Measurements from ENCODE around the gene MLLT1. TPM values are rescaled to one million over a fixed set of nuclear protein-coding genes. Genes with fewer than 3 reads are reported as not detected.

Gene MLLT1
- total and polyA plus RNA-seq, 2 of the 8 experiments (the other 6 are each of a cell fraction or from before 2014, with no cell fraction given): 18.8 to 45.1 TPM

DNA sequence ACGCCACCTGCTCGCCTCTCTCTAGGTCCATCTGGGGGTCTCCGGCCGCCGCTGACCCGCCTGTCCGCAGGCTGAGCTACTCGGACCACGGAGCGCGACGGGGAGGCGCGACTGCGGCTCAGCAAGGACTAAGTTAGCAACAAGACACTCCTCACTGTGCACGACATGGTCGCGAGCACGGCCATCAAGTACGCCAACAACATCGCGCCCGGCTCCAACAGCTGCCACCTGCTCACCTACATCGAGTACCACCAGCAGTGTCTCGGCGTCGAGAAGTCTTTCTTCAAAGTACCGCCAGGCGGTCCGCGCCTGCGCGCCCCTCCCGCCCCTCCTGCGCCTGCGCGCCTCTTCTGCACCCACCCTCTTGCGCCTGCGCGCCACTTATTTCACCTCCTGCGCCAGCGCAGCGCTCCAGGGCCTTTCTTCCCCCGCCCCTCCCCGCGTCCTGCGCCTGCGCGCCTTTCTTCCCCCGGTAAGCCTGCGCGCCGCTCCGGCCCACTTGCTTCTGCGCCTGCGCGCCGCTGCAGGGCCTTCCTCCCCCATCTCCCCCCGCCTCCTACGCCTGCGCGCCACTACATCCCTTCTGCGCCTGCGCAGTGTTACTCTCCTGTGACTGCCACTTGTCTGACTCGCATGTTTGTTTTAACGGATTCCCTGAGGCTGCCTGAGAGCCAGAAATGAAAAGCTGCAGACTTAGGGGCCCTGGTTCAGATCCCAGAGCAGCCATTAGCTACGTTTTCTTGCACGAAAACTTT lies 80.4 kb downstream of the MLLT1 start:
- peak overlapping the region; percentile 97 for H3K18ac ChIP-seq (ENCODE audit: extremely low read depth, low read length)
- H3K56ac ChIP-seq (replicated peaks; ENCODE audit: insufficient read length, low read depth, low read length): no peak overlapping the region
- H3K4me2 ChIP-seq (ENCODE audit: insufficient read depth in 1 of 2, low read depth in 2 of 2, low read length in 2 of 2): peak overlapping the region; percentile 84 to 88
- H3K27me3 ChIP-seq (replicated peaks in 1 of 4; ENCODE audit: control insufficient read depth in 3 of 4, extremely low read depth in 1 of 4, insufficient read depth in 3 of 4, low read length in 3 of 4): peaks cover 0 to 3% (median 3%) of the 10 kb centered on the region in 4 experiments; a peak in 3 of 7 replicates
- H4K91ac ChIP-seq (replicated peaks; ENCODE audit: insufficient read length, low read length): peak overlapping the region; percentile 75
- H3K79me2 ChIP-seq (ENCODE audit: control insufficient read depth in 1 of 2, insufficient read depth in 2 of 2, low read length in 2 of 2): no peaks in the 10 kb centered on the region
- peak overlapping the region; percentile 83; the same call in 1 of the 2 replicates for H2BK15ac ChIP-seq (ENCODE audit: low read length)
- WGBS, 2 experiments (ENCODE audit: extremely low coverage in 1 of 2, insufficient coverage in 1 of 2, insufficient read length in 1 of 2, insufficient replicate concordance in 2 of 2, low coverage in 1 of 2, low lambda C conversion rate in 2 of 2, missing lambda C conversion rate in 1 of 2): 12% methylated on average over 60 of the region's 68 CpGs; no CpG with 5 or more reads in 1 of the 2 experiments
- no peak overlapping the region for H3K23ac ChIP-seq (ENCODE audit: insufficient read length)
- CTCF ChIA-PET (ENCODE audit: partially characterized antibody): interaction anchor here (0.7 to 1.2 kb wide), 4 partner anchors 19 to 175 kb away, joined by 3 read pairs; no protein-coding TSS in a partner anchor
- no peak overlapping the region for H2AK5ac ChIP-seq (ENCODE audit: low read depth, low read length)
- H3K14ac ChIP-seq (ENCODE audit: insufficient read length): no peak overlapping the region
- H3K9ac ChIP-seq (replicated peaks in 1 of 4; ENCODE audit: extremely low read depth in 1 of 4, low read depth in 3 of 4, low read length in 3 of 4): no peak overlapping the region
- peak overlapping the region; percentile 60; the same call in 1 of the 2 replicates for H2BK12ac ChIP-seq (ENCODE audit: low read depth, low read length)
- H3K4me1 ChIP-seq (replicated peaks in 1 of 4; ENCODE audit: control insufficient read depth in 3 of 4, insufficient read depth in 4 of 4, low read length in 3 of 4): peaks cover 0 to 6% (median 3%) of the 10 kb centered on the region in 4 experiments; a peak in 4 of 7 replicates
- H3K4ac ChIP-seq (replicated peaks; ENCODE audit: insufficient read length, low read depth, low read length): no peak overlapping the region
- H2BK120ac ChIP-seq (replicated peaks; ENCODE audit: low read depth, low read length): no peak overlapping the region
- H4K20me1 ChIP-seq (replicated peaks in 1 of 2; ENCODE audit: control insufficient read depth in 1 of 2, insufficient read depth in 2 of 2, low read length in 2 of 2): no peaks in the 10 kb centered on the region
- H3K4me3 ChIP-seq (ENCODE audit: extremely low read depth in 1 of 4, insufficient read depth in 2 of 4, low read depth in 3 of 4, low read length in 4 of 4): peak overlapping the region; percentile 50 to 70 (median 62)
- peak overlapping the region; percentile 57 for H4K5ac ChIP-seq (ENCODE audit: insufficient read length, low read depth, low read length)
- no peak overlapping the region for H2BK5ac ChIP-seq (ENCODE audit: low read depth, low read length)
- no peaks in the 10 kb centered on the region for H3K36me3 ChIP-seq (ENCODE audit: control insufficient read depth in 2 of 4, insufficient read depth in 4 of 4, low read length in 3 of 4)
- no peaks in the 10 kb centered on the region for H3K79me1 ChIP-seq (ENCODE audit: low read depth, low read length)
- peaks cover 5% of the 10 kb centered on the region; the same call in 1 of the 2 replicates for H3K23me2 ChIP-seq (ENCODE audit: low read depth, low read length)
- H2AFZ ChIP-seq (ENCODE audit: low read length): peak overlapping the region; percentile 89; the same call in 1 of the 2 replicates
- FAIRE-seq (no peak), DNase-seq (ENCODE audit: low read depth in 1 of 2, low spot score in 2 of 2) (peak; percentile 98)
- peak overlapping the region; percentile 66 for H4K8ac ChIP-seq (ENCODE audit: extremely low read depth, insufficient read depth, low read length)
- H3K9me3 ChIP-seq (ENCODE audit: insufficient read depth in 2 of 2, low read depth in 1 of 2, low read length in 1 of 2): peaks cover 14 to 16% of the 10 kb centered on the region in 2 experiments; a peak in 3 of 4 replicates
- no peak overlapping the region for H3K27ac ChIP-seq (ENCODE audit: low read depth, low read length)
- POLR2A ChIA-PET (ENCODE audit: partially characterized antibody): interaction anchor here (0.8 to 1.6 kb wide), 2 partner anchors 20 to 255 kb away, joined by 3 to 4 read pairs; no protein-coding TSS in a partner anchor
- no peak overlapping the region for H2BK20ac ChIP-seq (ENCODE audit: low read length)
- TF ChIP-seq SP4 (IDR thresholded peaks at IDR 0.05; ENCODE audit: low read length): peak; percentile 97; the same call in 1 of the 2 replicates
- TF ChIP-seq E2F6 (IDR thresholded peaks at IDR 0.05): peak; percentile 99
- 0 out of 2 replicates have a peak, but pooled peaks have one; percentile 32 for TF ChIP-seq POLR2AphosphoS5 (IDR thresholded peaks at IDR 0.05; ENCODE audit: low read depth, low read length)
- peak; percentile 17; the same call in 1 of the 2 replicates for TF ChIP-seq CREB1 (IDR thresholded peaks at IDR 0.05)
- TF ChIP-seq GTF2F1 (IDR thresholded peaks at IDR 0.05; ENCODE audit: borderline replicate concordance, low read depth, low read length): no peak
- TF ChIP-seq ZNF274 (IDR thresholded peaks at IDR 0.05; ENCODE audit: borderline replicate concordance, extremely low read depth, low read length): no peak
- peak; percentile 99 for TF ChIP-seq NRF1 (IDR thresholded peaks at IDR 0.05; ENCODE audit: low read depth, low read length)
- TF ChIP-seq ASH2L (IDR thresholded peaks at IDR 0.05; ENCODE audit: low read length): peak; percentile 58
- peak; percentile 99 for TF ChIP-seq MAX (IDR thresholded peaks at IDR 0.05)
- no peak for TF ChIP-seq POU5F1 (IDR thresholded peaks at IDR 0.05; ENCODE audit: low read depth, low read length)
